Adrenal gland (tissue), 5 donors: ENCODE results near the gene GPATCH2.

ENCODE experiments used
- POLR2A ChIP-seq, 2 donors: fragments of 450-650 bp; IDR thresholded peaks; one replicate each; pipeline ENCODE4 v1.6.1; 2017; ENCODE audit warnings: antibody characterized with exemption in 2 of 2, mild to moderate bottlenecking in 2 of 2, moderate library complexity in 1 of 2
- TF ChIP-seq, protein P1 (sequence below), 6 experiments: fragments of 450-650 bp in 4 of 6; fragments of 200-600 bp in 2 of 6; sonication (generic) in 1 of 6; IDR thresholded peaks; 1 replicate in 5 of 6; 2 replicates in 1 of 6; pipeline versions ENCODE4 v1.5.1 to v1.8.0; 2016 to 2021; ENCODE audit warnings: antibody characterized with exemption in 6 of 6, mild to moderate bottlenecking in 2 of 6, moderate library complexity in 1 of 6
- donor health status: DM: no; HTN: no; CAD: no.

DNA sequence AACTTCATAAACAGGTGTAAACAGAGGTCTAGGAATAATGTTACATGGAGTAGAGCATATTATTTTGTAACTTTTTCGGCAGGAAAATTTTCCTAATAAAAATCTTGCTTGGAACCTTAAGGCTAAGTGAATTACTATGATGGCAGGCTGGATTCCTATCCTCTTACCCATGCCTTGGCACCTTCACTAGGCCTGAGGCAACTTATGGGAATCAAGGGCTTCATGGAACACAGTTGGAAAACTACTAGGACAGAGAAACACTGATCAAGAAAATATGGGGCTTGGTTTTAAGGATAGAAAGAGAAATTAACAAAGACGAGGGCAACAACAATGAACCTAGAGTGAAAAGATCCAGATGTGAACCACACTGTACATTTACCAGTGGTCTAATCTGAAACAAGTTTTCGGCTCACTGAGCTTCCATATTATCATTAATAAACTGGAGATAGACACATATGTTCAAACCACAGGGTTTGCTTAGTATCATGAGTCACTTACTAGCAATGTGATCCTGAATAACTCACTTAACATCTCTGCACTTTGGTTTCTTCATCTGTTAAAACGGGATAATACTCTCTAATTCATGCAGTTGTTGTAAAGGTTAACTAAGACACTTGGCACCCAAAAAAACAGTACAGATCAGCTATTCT lies 68.5 kb downstream of the GPATCH2 start:
- TF ChIP-seq, protein P1, sequence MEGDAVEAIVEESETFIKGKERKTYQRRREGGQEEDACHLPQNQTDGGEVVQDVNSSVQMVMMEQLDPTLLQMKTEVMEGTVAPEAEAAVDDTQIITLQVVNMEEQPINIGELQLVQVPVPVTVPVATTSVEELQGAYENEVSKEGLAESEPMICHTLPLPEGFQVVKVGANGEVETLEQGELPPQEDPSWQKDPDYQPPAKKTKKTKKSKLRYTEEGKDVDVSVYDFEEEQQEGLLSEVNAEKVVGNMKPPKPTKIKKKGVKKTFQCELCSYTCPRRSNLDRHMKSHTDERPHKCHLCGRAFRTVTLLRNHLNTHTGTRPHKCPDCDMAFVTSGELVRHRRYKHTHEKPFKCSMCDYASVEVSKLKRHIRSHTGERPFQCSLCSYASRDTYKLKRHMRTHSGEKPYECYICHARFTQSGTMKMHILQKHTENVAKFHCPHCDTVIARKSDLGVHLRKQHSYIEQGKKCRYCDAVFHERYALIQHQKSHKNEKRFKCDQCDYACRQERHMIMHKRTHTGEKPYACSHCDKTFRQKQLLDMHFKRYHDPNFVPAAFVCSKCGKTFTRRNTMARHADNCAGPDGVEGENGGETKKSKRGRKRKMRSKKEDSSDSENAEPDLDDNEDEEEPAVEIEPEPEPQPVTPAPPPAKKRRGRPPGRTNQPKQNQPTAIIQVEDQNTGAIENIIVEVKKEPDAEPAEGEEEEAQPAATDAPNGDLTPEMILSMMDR (IDR thresholded peaks at IDR 0.05), result no peak
- no peak for TF ChIP-seq POLR2A (IDR thresholded peaks at IDR 0.05)
